Endothelial cell of umbilical vein (primary cell): Measurements from ENCODE around the gene ZMIZ1. TPM values are rescaled to one million over a fixed set of nuclear protein-coding genes. Genes with fewer than 3 reads are reported as not detected.

ENCODE experiments used
- BruUV-seq: library from RNA; stranded (reverse); fragments of 400-500 nt; replicated peaks from 2 replicates; lab custom pipeline; 2021; lab: Mats Ljungman, UMichigan
- CTCF ChIA-PET: fragments of 300-600, 350-600 bp; sonication (Branson Sonifier 250); formaldehyde crosslinking; loops from one replicate; lab custom pipeline; 2021; ENCODE audit warnings: antibody characterized with exemption, inconsistent platforms; lab: Charles Lee
- POLR2A ChIA-PET: fragments of 300-600, 350-600 bp; sonication (Branson Sonifier 250); formaldehyde crosslinking; loops from one replicate; lab custom pipeline; 2021; ENCODE audit warnings: antibody characterized with exemption, inconsistent platforms; lab: Charles Lee
- DNase-seq: peaks from one replicate; pipeline ENCODE4 v3.0.0-alpha.2; 2011; ENCODE audit warnings: low read depth, low spot score
- FAIRE-seq: peaks from 2 replicates; lab custom pipeline; 2011; peaks lifted over from hg19 to GRCh38; lab: Jason Lieb, UNC
- H2AFZ ChIP-seq: 2 replicates; pipeline ENCODE4 v1.6.0; 2012; ENCODE audit warnings: low read depth, low read length, control low read depth, inconsistent platforms
- H3K27ac ChIP-seq: 2 replicates; pipeline ENCODE4 v1.5.1; 2011; ENCODE audit warnings: low read depth, mild to moderate bottlenecking, control low read depth, low read length, moderate library complexity; ENCODE audit not compliant: insufficient read depth
- H3K27me3 ChIP-seq, 2 experiments: 2 replicates each; pipeline versions ENCODE4 v1.6.0 to v1.6.1; 2011; ENCODE audit warnings: low read length in 2 of 2, mixed read lengths in 1 of 2; ENCODE audit not compliant: control insufficient read depth in 2 of 2, insufficient read depth in 2 of 2
- H3K36me3 ChIP-seq, 2 experiments: 2 replicates in 1 of 2; 3 replicates in 1 of 2; pipeline ENCODE4 v1.5.1; 2011; ENCODE audit warnings: low read length in 2 of 2, mild to moderate bottlenecking in 1 of 2, moderate library complexity in 1 of 2; ENCODE audit not compliant: control insufficient read depth in 2 of 2, insufficient read depth in 2 of 2; ENCODE audit errors: extremely low read depth in 1 of 2
- H3K4me1 ChIP-seq: 3 replicates; pipeline ENCODE4 v1.5.1; 2011; ENCODE audit warnings: mild to moderate bottlenecking, low read length; ENCODE audit not compliant: control insufficient read depth, insufficient read depth; ENCODE audit errors: extremely low read depth
- H3K4me2 ChIP-seq: 2 replicates; pipeline ENCODE4 v1.6.1; 2011; ENCODE audit warnings: low read length, control low read depth, mixed read lengths; ENCODE audit not compliant: insufficient read depth
- H3K4me3 ChIP-seq, 3 experiments: fragments of 200-600 bp in 1 of 3; sonication (generic), shearing (Covaris generic) in 1 of 3; replicated peaks in 1 of 3; 2 replicates each; pipeline ENCODE4 v1.5.1; 2011 to 2016; ENCODE audit warnings: control low read depth in 3 of 3, low read length in 3 of 3, mild to moderate bottlenecking in 2 of 3, inconsistent platforms in 1 of 3, low read depth in 1 of 3, moderate library complexity in 1 of 3; ENCODE audit not compliant: insufficient read depth in 1 of 3
- H3K79me2 ChIP-seq: 2 replicates; pipeline ENCODE4 v1.6.0; 2012; ENCODE audit warnings: low read length, inconsistent platforms; ENCODE audit not compliant: control insufficient read depth, insufficient read depth
- H3K9ac ChIP-seq: replicated peaks from 2 replicates; pipeline ENCODE3; 2011; ENCODE audit warnings: low read length, control low read depth; ENCODE audit not compliant: insufficient read depth; ENCODE audit errors: extremely low read depth
- H3K9me1 ChIP-seq: replicated peaks from 3 replicates; pipeline ENCODE4 v1.6.0; 2011; ENCODE audit warnings: mild to moderate bottlenecking, low read length; ENCODE audit not compliant: control insufficient read depth, insufficient read depth; ENCODE audit errors: extremely low read depth
- H3K9me3 ChIP-seq: replicated peaks from 2 replicates; pipeline ENCODE4 v1.5.1; 2012; ENCODE audit warnings: low read length, inconsistent platforms; ENCODE audit not compliant: control insufficient read depth, insufficient read depth
- H4K20me1 ChIP-seq: replicated peaks from 2 replicates; pipeline ENCODE3; 2011; ENCODE audit warnings: mild to moderate bottlenecking, low read length; ENCODE audit not compliant: control insufficient read depth, insufficient read depth; ENCODE audit errors: extremely low read depth
- CTCF ChIP-seq, 2 donors: IDR thresholded peaks; 1 replicate in 1 of 2; 2 replicates in 1 of 2; pipeline ENCODE4 v1.5.1; 2011; ENCODE audit warnings: low read length in 2 of 2, mild to moderate bottlenecking in 2 of 2, moderate library complexity in 2 of 2, control low read depth in 1 of 2, inconsistent platforms in 1 of 2, low read depth in 1 of 2; ENCODE audit not compliant: insufficient read depth in 1 of 2; ENCODE audit errors: extremely low read depth in 1 of 2
- GATA2 ChIP-seq: IDR thresholded peaks from 2 replicates; pipeline ENCODE4 v1.7.0; 2011; ENCODE audit warnings: low read depth, mild to moderate bottlenecking, moderate library complexity, mixed read lengths, low read length; ENCODE audit not compliant: insufficient read length, insufficient read depth
- dilution Hi-C: fragments of 300-500 bp; cut with MboI; formaldehyde crosslinking; loops from one replicate; pipeline ENCODE4 v1.15.0; 2019; ENCODE audit warnings: low sequenced_read_pairs; ENCODE audit not compliant: extremely low pct_ligation_motif_present
- intact Hi-C: fragments of 100-400 bp; cut with micrococcal nuclease; formaldehyde crosslinking; loops from one replicate; pipeline ENCODE4 v1.10.0; 2022
- polyA plus RNA-seq, 4 experiments: library from polyadenylated mRNA; depleted of rRNA in 3 of 4; stranded (reverse) in 3 of 4; unstranded in 1 of 4; fragments of >200 nt; gene quantifications; 2 replicates each; pipeline versions ENCODE4 v1.2.1 to v1.2.3, GENCODE V29; 2011 to 2012; ENCODE audit warnings: missing spikeins in 1 of 4
- total RNA-seq: library from RNA; stranded (reverse); gene quantifications from 2 replicates; pipeline ENCODE4 v1.2.3, GENCODE V29; 2021

Gene ZMIZ1
- total and polyA plus RNA-seq, 2 donors (not counting 3 experiments of a cell fraction or from before 2014, with no cell fraction given) = 12.5 to 46.7 TPM

- intact Hi-C loops = no loop called here
- no peak overlapping the region for H3K4me2 ChIP-seq
Measured at GRCh38 chr10:79072994-79073645, 4.4 kb downstream of the ZMIZ1 start.

More at GRCh38 chr10:79072994-79073645, 4.4 kb downstream of the ZMIZ1 start:
- no peaks in the 10 kb centered on the region for H3K36me3 ChIP-seq
- no peak overlapping the region for H3K27ac ChIP-seq
- no peaks in the 10 kb centered on the region for H3K9me1 ChIP-seq
- BruUV-seq = no TSS peak
- no peaks in the 10 kb centered on the region for H4K20me1 ChIP-seq
- H3K9me3 ChIP-seq = no peaks in the 10 kb centered on the region
- TF ChIP-seq CTCF (IDR thresholded peaks at IDR 0.05; ENCODE audit: extremely low read depth in 1 of 2, insufficient read depth in 1 of 2, low read depth in 1 of 2, low read length in 2 of 2) = peak; percentile 8 to 28
- TF ChIP-seq GATA2 = no peak
- no peaks in the 10 kb centered on the region for H3K27me3 ChIP-seq
- H3K4me3 ChIP-seq = no peak overlapping the region
- no peak for DNase-seq
- peaks cover 85% of the 10 kb centered on the region for H3K79me2 ChIP-seq
- H3K4me1 ChIP-seq = peaks cover 27% of the 10 kb centered on the region
- H2AFZ ChIP-seq = no peak overlapping the region
- FAIRE-seq = peak; percentile 71
- POLR2A ChIA-PET = no interaction called here
- no peak overlapping the region for H3K9ac ChIP-seq
- dilution Hi-C loops = no loop called here
- CTCF ChIA-PET = interaction anchor here (1.1 to 3.5 kb wide), 3 partner anchors 122 to 862 kb away, joined by 3 to 25 read pairs (median 3); no protein-coding TSS in a partner anchor
